ENCODE measurements around the gene OPCML.

Gene OPCML

GRCh38 chr11:133413703-133414102, 118.6 kb downstream of the OPCML start:
- no peak for DNase-seq (ENCODE audit: low spot score)

DNA sequence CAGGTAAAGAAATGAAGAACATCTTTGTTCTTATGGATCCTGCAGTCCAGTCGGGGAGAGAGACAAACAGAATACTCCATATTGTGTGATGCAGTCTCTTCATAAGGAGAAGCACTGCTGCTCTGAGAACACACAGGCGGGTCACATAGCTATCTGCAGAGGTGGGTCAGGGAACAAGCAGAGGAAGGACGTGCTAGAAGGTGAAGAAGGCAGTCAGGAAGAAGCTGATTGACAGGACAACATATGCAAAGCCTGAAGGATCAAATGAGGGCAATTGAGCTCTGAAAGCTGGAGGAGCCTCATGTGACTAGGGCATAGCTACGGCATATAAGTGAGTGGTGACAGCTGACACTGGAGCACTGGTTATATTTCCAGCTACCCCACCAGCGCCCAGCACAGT, 122.5 kb downstream of the OPCML start:
- no peak for TF ChIP-seq CTCF (IDR thresholded peaks at IDR 0.05; ENCODE audit: extremely low read depth, missing control alignments)
- DNase-seq (ENCODE audit: low spot score), result no peak

More at GRCh38 chr11:133413703-133414102, 118.6 kb downstream of the OPCML start:
- TF ChIP-seq CTCF (IDR thresholded peaks at IDR 0.05; ENCODE audit: extremely low read depth, missing control alignments), result no peak

DNA sequence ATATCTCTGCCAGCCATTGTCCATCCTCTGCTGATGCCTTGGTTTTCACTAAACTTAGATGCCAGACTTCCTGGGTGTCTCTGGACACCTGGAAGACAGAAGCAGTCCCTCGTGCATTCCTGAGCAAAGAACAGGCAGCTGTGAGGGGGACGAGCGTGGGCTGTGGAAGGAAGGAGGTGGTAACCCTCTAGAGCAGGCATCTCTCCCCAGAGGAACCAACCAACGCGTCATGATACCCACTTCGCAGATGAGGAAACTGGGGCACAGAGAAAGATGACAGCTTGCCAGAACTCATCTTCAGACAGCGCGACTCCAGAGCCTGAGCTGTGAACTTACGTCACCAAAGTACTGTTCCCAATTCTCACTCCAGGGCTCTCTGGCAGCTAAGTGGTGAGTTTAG, 123.4 kb downstream of the OPCML start:
- TF ChIP-seq CTCF (IDR thresholded peaks at IDR 0.05; ENCODE audit: extremely low read depth, missing control alignments), result no peak
- no peak for DNase-seq (ENCODE audit: low spot score)

- DNase-seq (ENCODE audit: low spot score), result no peak
- no peak for TF ChIP-seq CTCF (IDR thresholded peaks at IDR 0.05; ENCODE audit: extremely low read depth, missing control alignments)
Observed at GRCh38 chr11:133408402-133408801, 123.9 kb downstream of the OPCML start.

GRCh38 chr11:133406489-133406888, 125.8 kb downstream of the OPCML start:
- no peak for TF ChIP-seq CTCF (IDR thresholded peaks at IDR 0.05; ENCODE audit: extremely low read depth, missing control alignments)
- no peak for DNase-seq (ENCODE audit: low spot score)

GRCh38 chr11:133403900-133404299, 128.4 kb downstream of the OPCML start:
- no peak for DNase-seq (ENCODE audit: low spot score)
- no peak for TF ChIP-seq CTCF (IDR thresholded peaks at IDR 0.05; ENCODE audit: extremely low read depth, missing control alignments)

DNA sequence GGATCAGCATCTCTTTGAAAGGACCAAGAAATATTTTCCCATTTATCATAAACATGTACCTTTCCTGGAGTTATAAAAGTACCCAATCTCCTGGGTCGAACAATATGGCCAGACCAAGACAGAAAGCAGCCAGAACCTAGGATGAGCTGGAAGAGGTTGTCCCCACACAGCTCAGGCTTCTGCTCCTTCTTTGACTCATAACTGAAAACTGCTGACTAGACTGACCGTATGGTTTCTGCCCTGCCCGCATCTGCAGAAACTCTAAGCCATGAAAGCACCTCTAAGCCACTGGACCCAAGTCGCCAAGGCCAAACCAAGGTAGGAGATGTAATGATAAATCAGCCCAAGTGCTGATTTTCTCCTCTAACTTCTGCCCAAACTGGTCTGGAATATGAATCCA, 129.8 kb downstream of the OPCML start:
- TF ChIP-seq CTCF (IDR thresholded peaks at IDR 0.05; ENCODE audit: extremely low read depth, missing control alignments), result no peak
- DNase-seq (ENCODE audit: low spot score), result no peak
